DOHH2 (cell line): ENCODE results near the gene MROH2B.

Experiments
- H3F3A ChIP-seq: fragments of 200-600 bp; sonication (generic), shearing (Covaris generic); 2 replicates; pipeline ENCODE4 v1.6.0; 2016; ENCODE audit warnings: antibody characterized with exemption, mild to moderate bottlenecking; ENCODE audit not compliant: control insufficient read depth, insufficient read depth
- H3K27ac ChIP-seq: fragments of 200-600 bp; sonication (generic); 2 replicates; pipeline ENCODE4 v1.5.1; 2014; ENCODE audit warnings: low read depth, mild to moderate bottlenecking, low read length, moderate library complexity
- H3K27me3 ChIP-seq: fragments of 200-600 bp; sonication (generic); 2 replicates; pipeline ENCODE4 v1.6.1; 2014; ENCODE audit warnings: mild to moderate bottlenecking, low read length, mixed read lengths; ENCODE audit not compliant: control insufficient read depth
- H3K36me3 ChIP-seq: fragments of 200-600 bp; sonication (generic); 2 replicates; pipeline ENCODE4 v1.6.1; 2014; ENCODE audit warnings: mild to moderate bottlenecking, low read length, moderate library complexity, mixed read lengths; ENCODE audit not compliant: control insufficient read depth
- H3K4me1 ChIP-seq: fragments of 200-600 bp; sonication (generic); 2 replicates; pipeline ENCODE4 v1.6.1; 2014; ENCODE audit warnings: mild to moderate bottlenecking, low read length, mixed read lengths; ENCODE audit not compliant: control insufficient read depth
- H3K4me2 ChIP-seq: fragments of 200-600 bp; sonication (generic); 2 replicates; pipeline ENCODE4 v1.6.0; 2014; ENCODE audit warnings: mild to moderate bottlenecking, low read length, moderate library complexity
- H3K4me3 ChIP-seq: fragments of 200-600 bp; sonication (generic); 2 replicates; pipeline ENCODE4 v1.5.1; 2014; ENCODE audit warnings: mild to moderate bottlenecking, low read length, mixed read lengths
- H3K79me2 ChIP-seq: fragments of 200-600 bp; sonication (generic); 2 replicates; pipeline ENCODE4 v1.6.1; 2014; ENCODE audit warnings: mild to moderate bottlenecking, low read length, mixed read lengths; ENCODE audit not compliant: control insufficient read depth
- H3K9me2 ChIP-seq: fragments of 200-600 bp; sonication (generic); replicated peaks from 2 replicates; pipeline ENCODE4 v1.6.1; 2014; ENCODE audit warnings: mild to moderate bottlenecking, low read length, mixed read lengths; ENCODE audit not compliant: control insufficient read depth
- H3K9me3 ChIP-seq: fragments of 200-600 bp; sonication (generic); 2 replicates; pipeline ENCODE4 v1.6.1; 2014; ENCODE audit warnings: antibody characterized with exemption, low read length, mixed read lengths; ENCODE audit not compliant: control insufficient read depth, insufficient read depth
- H4K20me1 ChIP-seq: fragments of 200-600 bp; sonication (generic); 2 replicates; pipeline ENCODE4 v1.6.0; 2014; ENCODE audit warnings: low read depth, mild to moderate bottlenecking, antibody characterized with exemption, low read length, moderate library complexity; ENCODE audit not compliant: control insufficient read depth, insufficient read depth
- EZH2phosphoT487 ChIP-seq: fragments of 200-600 bp; sonication (generic); IDR thresholded peaks from 2 replicates; pipeline ENCODE4 v1.6.1; 2017; ENCODE audit warnings: borderline replicate concordance, mild to moderate bottlenecking, antibody characterized with exemption, low read length, moderate library complexity, mixed read lengths
- TF ChIP-seq, protein P1 (sequence below): fragments of 200-600 bp; sonication (generic); IDR thresholded peaks from one replicate; pipeline ENCODE4 v1.5.1; 2014; ENCODE audit warnings: antibody characterized with exemption, mild to moderate bottlenecking, low read depth, low read length; ENCODE audit not compliant: poor library complexity, severe bottlenecking

The MROH2B gene

DNA sequence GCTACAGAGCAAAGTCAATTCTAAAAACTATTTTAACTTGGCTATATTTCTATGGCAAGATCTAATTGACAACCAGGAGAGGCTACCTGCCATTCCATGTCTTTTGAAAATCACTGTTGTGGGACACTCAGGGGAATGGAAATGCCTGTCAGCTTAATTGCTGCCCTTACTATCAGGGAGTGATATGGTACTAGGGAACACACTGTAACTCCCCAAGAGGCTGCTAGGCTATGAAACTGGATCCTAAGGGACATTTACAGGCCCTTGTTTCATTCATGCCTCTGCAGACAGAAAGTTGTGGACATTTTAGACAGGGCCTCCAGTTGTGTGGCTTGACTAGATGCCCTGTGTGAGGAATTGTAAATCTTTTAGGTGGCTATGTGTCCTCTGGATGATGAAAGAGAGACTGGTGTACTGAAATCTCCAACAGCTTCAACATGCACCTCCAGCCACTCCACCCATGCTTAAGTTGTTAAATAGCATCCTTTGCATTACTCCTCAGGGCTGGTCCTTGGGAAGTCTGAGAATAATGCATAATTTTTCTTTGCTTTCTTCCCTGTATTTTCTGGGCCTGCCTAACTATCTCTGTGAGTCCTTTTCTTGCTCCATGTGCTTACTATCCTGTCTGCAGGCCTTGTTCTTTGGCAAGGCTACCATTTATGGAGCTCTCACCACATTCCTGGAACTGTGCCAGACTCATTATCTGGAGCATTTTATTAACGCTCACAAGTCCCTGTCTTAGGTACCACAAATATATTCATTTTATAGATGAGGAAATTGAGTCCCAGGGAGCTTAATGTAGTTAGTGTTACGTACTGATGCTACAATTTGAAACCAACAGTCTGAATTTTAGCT is 3.2 kb downstream of the MROH2B start:
- Histone ChIP-seq H3K27ac (no peak overlapping the region), H3K9me3 (no peaks in the 10 kb centered on the region), H3K4me2 (no peak overlapping the region), H3K9me2 (no peaks in the 10 kb centered on the region), H3K27me3 (no peaks in the 10 kb centered on the region), H4K20me1 (no peaks in the 10 kb centered on the region), H3K79me2 (no peaks in the 10 kb centered on the region), H3K4me3 (no peak overlapping the region), H3F3A (no peaks in the 10 kb centered on the region), H3K36me3 (no peaks in the 10 kb centered on the region), H3K4me1 (no peaks in the 10 kb centered on the region)
- TF ChIP-seq EZH2phosphoT487: no peak
- TF ChIP-seq, protein P1, sequence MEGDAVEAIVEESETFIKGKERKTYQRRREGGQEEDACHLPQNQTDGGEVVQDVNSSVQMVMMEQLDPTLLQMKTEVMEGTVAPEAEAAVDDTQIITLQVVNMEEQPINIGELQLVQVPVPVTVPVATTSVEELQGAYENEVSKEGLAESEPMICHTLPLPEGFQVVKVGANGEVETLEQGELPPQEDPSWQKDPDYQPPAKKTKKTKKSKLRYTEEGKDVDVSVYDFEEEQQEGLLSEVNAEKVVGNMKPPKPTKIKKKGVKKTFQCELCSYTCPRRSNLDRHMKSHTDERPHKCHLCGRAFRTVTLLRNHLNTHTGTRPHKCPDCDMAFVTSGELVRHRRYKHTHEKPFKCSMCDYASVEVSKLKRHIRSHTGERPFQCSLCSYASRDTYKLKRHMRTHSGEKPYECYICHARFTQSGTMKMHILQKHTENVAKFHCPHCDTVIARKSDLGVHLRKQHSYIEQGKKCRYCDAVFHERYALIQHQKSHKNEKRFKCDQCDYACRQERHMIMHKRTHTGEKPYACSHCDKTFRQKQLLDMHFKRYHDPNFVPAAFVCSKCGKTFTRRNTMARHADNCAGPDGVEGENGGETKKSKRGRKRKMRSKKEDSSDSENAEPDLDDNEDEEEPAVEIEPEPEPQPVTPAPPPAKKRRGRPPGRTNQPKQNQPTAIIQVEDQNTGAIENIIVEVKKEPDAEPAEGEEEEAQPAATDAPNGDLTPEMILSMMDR: no peak

DNA sequence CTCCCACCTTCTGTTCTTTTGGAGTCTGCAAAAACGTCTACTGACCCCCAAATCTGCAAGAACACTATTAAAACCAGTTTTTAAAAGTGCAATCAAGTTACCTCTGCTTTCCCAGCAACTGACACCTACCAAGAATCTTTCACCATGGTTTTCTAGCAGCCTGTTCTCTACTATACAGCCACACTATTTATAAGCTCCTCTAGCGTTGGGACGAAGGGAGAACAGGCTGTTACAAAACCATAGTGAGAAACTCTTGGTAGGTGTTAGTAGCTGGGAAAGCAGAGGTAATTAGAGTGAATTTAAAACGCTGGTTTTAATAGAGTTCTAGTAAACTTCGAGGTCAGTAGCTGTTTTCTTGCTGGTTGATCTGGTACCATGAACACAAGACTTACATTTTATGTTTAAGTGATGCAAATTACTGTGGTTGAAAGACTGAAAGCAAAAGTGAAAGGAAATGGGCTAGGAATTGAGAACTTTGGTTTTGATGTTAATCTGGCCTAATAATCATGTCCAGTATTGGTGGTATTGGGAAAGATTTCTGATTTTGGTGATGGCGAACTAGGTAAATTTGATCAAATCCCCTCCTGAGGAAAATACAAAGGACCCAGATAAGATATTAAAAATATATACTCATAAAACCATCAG is 5.3 kb downstream of the MROH2B start:
- TF ChIP-seq EZH2phosphoT487: no peak
- TF ChIP-seq, protein P1: no peak

GRCh38 chr5:41057940-41058339 is 13.2 kb downstream of the MROH2B start:
- H3K4me1 ChIP-seq: no peaks in the 10 kb centered on the region
- no peak overlapping the region for H3K4me2 ChIP-seq
- H3K27ac ChIP-seq: no peak overlapping the region
- H3K4me3 ChIP-seq: no peak overlapping the region
- no peaks in the 10 kb centered on the region for H4K20me1 ChIP-seq
- TF ChIP-seq EZH2phosphoT487: no peak
- TF ChIP-seq, protein P1: no peak
- no peaks in the 10 kb centered on the region for H3K9me3 ChIP-seq
- H3F3A ChIP-seq: no peaks in the 10 kb centered on the region
- H3K79me2 ChIP-seq: no peaks in the 10 kb centered on the region
- H3K9me2 ChIP-seq: no peaks in the 10 kb centered on the region
- no peaks in the 10 kb centered on the region for H3K27me3 ChIP-seq
- no peaks in the 10 kb centered on the region for H3K36me3 ChIP-seq

More for the DNA sequence above, 5.3 kb downstream of the MROH2B start:
- Histone ChIP-seq H3K4me2 (no peak overlapping the region), H3K4me1 (no peaks in the 10 kb centered on the region), H3K9me2 (no peaks in the 10 kb centered on the region), H3K4me3 (no peak overlapping the region), H3K79me2 (no peaks in the 10 kb centered on the region), H3F3A (no peaks in the 10 kb centered on the region), H3K27me3 (no peaks in the 10 kb centered on the region), H3K36me3 (no peaks in the 10 kb centered on the region), H3K9me3 (no peaks in the 10 kb centered on the region), H4K20me1 (no peaks in the 10 kb centered on the region), H3K27ac (no peak overlapping the region)
